Large intestine (tissue), 3 donors: ENCODE measurements around the gene AMMECR1. TPM values are rescaled to one million over a fixed set of nuclear protein-coding genes. Genes with fewer than 3 reads are reported as not detected.
A peak's percentile ranks its signal among the peaks of the same experiment; 100 is the strongest.
"Not testable (repeated sequence)": the region's sequence is repeated elsewhere in the genome, so short reads cannot be mapped to it uniquely, and the experiment has no call there.

ENCODE experiments used
- DNase-seq, 2 donors: peaks; one replicate each; pipeline versions ENCODE4 v3.0.0 to v3.0.0-alpha.2; 2013
- H3K27ac ChIP-seq: one replicate; pipeline ENCODE4 v1.5.1; 2013; ENCODE audit warnings: low read length
- H3K27me3 ChIP-seq: 2 replicates; pipeline ENCODE4 v1.6.1; 2013; ENCODE audit warnings: low read length; ENCODE audit not compliant: control insufficient read depth, insufficient read depth
- H3K36me3 ChIP-seq: 2 replicates; pipeline ENCODE4 v1.6.1; 2013; ENCODE audit warnings: low read length; ENCODE audit not compliant: control insufficient read depth, insufficient read depth
- H3K4me1 ChIP-seq: one replicate; pipeline ENCODE4 v1.6.1; 2013; ENCODE audit warnings: low read length; ENCODE audit not compliant: control insufficient read depth, insufficient read depth
- H3K4me3 ChIP-seq: one replicate; pipeline ENCODE4 v1.5.1; 2013; ENCODE audit warnings: low read length
- H3K9me3 ChIP-seq: one replicate; pipeline ENCODE4 v1.6.1; 2013; ENCODE audit warnings: mild to moderate bottlenecking, low read depth, low read length, moderate library complexity; ENCODE audit not compliant: control insufficient read depth
- WGBS: methylation state at CpG from one replicate; pipeline ENCODE4 v1.1.5; 2013; ENCODE audit warnings: low lambda C conversion rate; ENCODE audit not compliant: insufficient coverage; 5-methylcytosine and 5-hydroxymethylcytosine counted together
- polyA plus RNA-seq: library from polyadenylated mRNA; unstranded; fragments of 120-200 nt; gene quantifications from one replicate; pipeline ENCODE4 v1.2.1, GENCODE V29; 2013

AMMECR1 gene
- polyA plus RNA-seq, 1 donor = 9.9 TPM

DNA sequence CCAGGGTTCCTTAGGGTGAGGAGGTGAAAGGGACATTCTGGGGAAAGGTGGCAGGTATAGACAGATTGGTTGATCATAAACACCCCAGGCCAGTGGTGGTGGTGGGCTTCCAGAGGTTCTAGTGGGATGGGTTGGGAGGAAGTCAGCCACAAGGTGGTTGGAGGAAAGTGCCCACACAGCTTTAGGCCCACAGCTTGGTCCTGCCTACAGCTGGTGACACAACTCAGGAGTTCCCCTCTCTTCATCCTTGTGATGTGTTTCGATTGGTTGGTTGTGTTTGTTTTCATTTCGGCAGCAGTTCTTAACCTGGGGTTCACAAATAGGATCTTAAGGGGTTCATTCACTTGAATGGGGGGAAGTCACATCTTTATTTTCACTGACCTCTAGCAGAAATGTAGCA, 158.0 kb downstream of the AMMECR1 start:
- Histone ChIP-seq H3K4me1 (no peaks in the 10 kb centered on the region), H3K4me3 (no peak overlapping the region), H3K36me3 (peaks cover 4% of the 10 kb centered on the region), H3K27ac (no peak overlapping the region), H3K27me3 (no peaks in the 10 kb centered on the region), H3K9me3 (no peaks in the 10 kb centered on the region)
- DNase-seq = no peak
- no CpG with 5 or more reads among the region's 2 CpGs for WGBS

GRCh38 chrX:110159235-110159634, 158.7 kb downstream of the AMMECR1 start:
- no CpG with 5 or more reads among the region's 7 CpGs for WGBS
- H3K36me3 ChIP-seq = peaks cover 4% of the 10 kb centered on the region
- H3K27ac ChIP-seq = no peak overlapping the region
- H3K4me1 ChIP-seq = no peaks in the 10 kb centered on the region
- DNase-seq = no peak
- no peak overlapping the region for H3K4me3 ChIP-seq
- H3K27me3 ChIP-seq = no peaks in the 10 kb centered on the region
- H3K9me3 ChIP-seq = no peaks in the 10 kb centered on the region

DNA sequence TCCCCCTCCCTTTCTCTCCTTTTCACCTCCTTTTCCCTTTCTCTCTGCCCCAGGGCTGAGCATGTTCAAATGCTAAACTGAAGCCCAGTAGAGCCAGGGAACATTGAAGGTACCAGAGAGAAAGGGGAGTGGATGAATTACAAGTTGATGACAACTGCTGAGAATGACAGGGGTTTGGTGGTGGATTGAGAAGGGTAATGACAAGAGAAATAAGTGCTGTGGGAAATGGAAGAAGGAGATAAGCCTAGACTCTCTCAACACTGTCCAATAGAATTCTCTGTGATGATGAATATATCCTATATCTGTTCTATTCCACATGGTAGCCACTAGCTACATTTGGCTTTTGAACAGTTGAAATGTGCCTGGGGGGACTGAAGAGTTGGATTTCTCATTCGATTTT, 160.4 kb downstream of the AMMECR1 start:
- no peak for DNase-seq
- Histone ChIP-seq H3K4me3 (no peak overlapping the region), H3K27me3 (no peaks in the 10 kb centered on the region), H3K36me3 (peaks cover 4% of the 10 kb centered on the region), H3K4me1 (no peaks in the 10 kb centered on the region), H3K9me3 (no peaks in the 10 kb centered on the region), H3K27ac (no peak overlapping the region)
- no CpG with 5 or more reads among the region's 1 CpG for WGBS

DNA sequence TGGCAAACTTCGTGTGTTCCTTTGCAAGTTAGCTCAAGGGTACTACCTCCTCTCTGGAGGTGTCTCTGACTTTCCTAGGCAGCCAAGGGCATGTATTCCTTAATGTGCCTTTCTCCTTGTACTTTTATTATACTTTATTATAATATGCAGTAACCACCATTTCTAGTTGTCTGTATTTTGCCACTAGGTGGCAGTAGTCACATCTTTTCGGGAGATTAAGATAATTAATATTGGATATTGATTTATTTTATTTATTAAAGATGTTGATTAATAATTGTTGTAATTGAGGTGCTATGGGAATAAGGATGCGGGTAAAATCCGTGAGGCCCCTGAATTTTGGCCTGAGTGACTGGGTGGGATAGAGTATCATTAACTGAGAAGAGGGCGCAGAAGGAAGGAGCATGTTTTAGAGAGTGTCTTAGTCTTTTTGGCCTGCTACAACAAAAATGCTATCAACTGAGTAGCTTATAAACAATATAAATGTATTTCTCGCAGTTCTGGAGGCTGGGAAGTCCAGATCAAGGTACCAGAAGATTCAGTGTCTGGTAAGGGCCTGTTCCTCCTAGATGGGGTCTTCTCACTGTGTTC, 161.6 kb downstream of the AMMECR1 start:
- no peak for DNase-seq
- H3K4me1 ChIP-seq = no peaks in the 10 kb centered on the region

GRCh38 chrX:110155759-110156158, 162.1 kb downstream of the AMMECR1 start:
- H3K27me3 ChIP-seq = no peaks in the 10 kb centered on the region
- DNase-seq = no peak
- H3K4me1 ChIP-seq = no peaks in the 10 kb centered on the region
- H3K9me3 ChIP-seq = no peaks in the 10 kb centered on the region
- H3K4me3 ChIP-seq = no peak overlapping the region
- H3K36me3 ChIP-seq = peaks cover 4% of the 10 kb centered on the region
- H3K27ac ChIP-seq = no peak overlapping the region
- no CpG with 5 or more reads among the region's 1 CpG for WGBS

More for the DNA sequence above, 161.6 kb downstream of the AMMECR1 start:
- Histone ChIP-seq H3K27me3 (no peaks in the 10 kb centered on the region), H3K9me3 (no peaks in the 10 kb centered on the region), H3K36me3 (peaks cover 4% of the 10 kb centered on the region), H3K27ac (no peak overlapping the region), H3K4me3 (no peak overlapping the region)
- 100% methylated on average over 1 of the region's 6 CpGs for WGBS

GRCh38 chrX:110154328-110154727, 163.6 kb downstream of the AMMECR1 start:
- not testable (repeated sequence) for DNase-seq, H3K4me1 ChIP-seq, H3K27me3 ChIP-seq, H3K9me3 ChIP-seq, H3K27ac ChIP-seq, H3K4me3 ChIP-seq, H3K36me3 ChIP-seq
- no CpG with 5 or more reads among the region's 5 CpGs for WGBS

DNA sequence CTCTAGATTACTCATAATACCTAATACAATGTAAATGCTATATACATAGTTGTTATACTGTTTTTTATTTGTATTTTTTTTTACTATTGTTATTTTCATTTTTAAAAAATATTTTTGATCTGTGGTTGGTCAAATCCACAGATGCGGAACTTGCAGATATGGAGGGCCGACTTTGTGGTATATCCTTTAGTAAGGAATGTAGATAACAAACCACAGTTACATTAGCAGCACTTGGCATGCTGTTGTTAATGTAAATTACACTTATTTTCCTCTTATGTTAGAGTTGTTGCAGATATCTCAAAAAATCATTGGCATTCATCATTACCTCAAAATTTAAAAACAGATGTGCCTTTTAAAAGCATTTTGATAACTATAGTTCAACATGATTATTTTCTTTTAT, 164.0 kb downstream of the AMMECR1 start:
- Histone ChIP-seq H3K9me3 (no peaks in the 10 kb centered on the region), H3K36me3 (peaks cover 4% of the 10 kb centered on the region), H3K27me3 (no peaks in the 10 kb centered on the region), H3K27ac (no peak overlapping the region), H3K4me1 (no peaks in the 10 kb centered on the region), H3K4me3 (no peak overlapping the region)
- no peak for DNase-seq
- WGBS = no CpG with 5 or more reads among the region's 2 CpGs

GRCh38 chrX:110153244-110153643, 164.6 kb downstream of the AMMECR1 start:
- no CpG with 5 or more reads among the region's 2 CpGs for WGBS
- H3K4me1 ChIP-seq = no peaks in the 10 kb centered on the region
- no peak overlapping the region for H3K4me3 ChIP-seq
- H3K27me3 ChIP-seq = no peaks in the 10 kb centered on the region
- peaks cover 4% of the 10 kb centered on the region for H3K36me3 ChIP-seq
- no peak overlapping the region for H3K27ac ChIP-seq
- H3K9me3 ChIP-seq = no peaks in the 10 kb centered on the region
- no peak for DNase-seq

- H3K4me1 ChIP-seq = peaks cover 3% of the 10 kb centered on the region
- H3K27ac ChIP-seq = peak overlapping the region; percentile 42
- H3K36me3 ChIP-seq = peaks cover 5% of the 10 kb centered on the region
- peak; percentile 47 to 58 for DNase-seq
- H3K9me3 ChIP-seq = no peaks in the 10 kb centered on the region
- WGBS = 0% methylated on average over 1 of the region's 2 CpGs
- H3K4me3 ChIP-seq = no peak overlapping the region
- H3K27me3 ChIP-seq = no peaks in the 10 kb centered on the region
Measured at GRCh38 chrX:110146521-110146920, 171.4 kb downstream of the AMMECR1 start.

- Histone ChIP-seq H3K9me3 (no peaks in the 10 kb centered on the region), H3K4me1 (peaks cover 3% of the 10 kb centered on the region), H3K27ac (peak overlapping the region; percentile 30), H3K27me3 (no peaks in the 10 kb centered on the region), H3K36me3 (peaks cover 5% of the 10 kb centered on the region), H3K4me3 (no peak overlapping the region)
- WGBS = no CpG with 5 or more reads among the region's 4 CpGs
- peak in 1 of 2 donors; percentile 9 for DNase-seq
Measured at GRCh38 chrX:110145854-110146253, 172.0 kb downstream of the AMMECR1 start.

GRCh38 chrX:110145311-110145710, 172.6 kb downstream of the AMMECR1 start:
- DNase-seq = no peak
- H3K27me3 ChIP-seq = no peaks in the 10 kb centered on the region
- H3K4me1 ChIP-seq = peaks cover 3% of the 10 kb centered on the region
- no peak overlapping the region for H3K4me3 ChIP-seq
- H3K9me3 ChIP-seq = no peaks in the 10 kb centered on the region
- no peak overlapping the region for H3K27ac ChIP-seq
- peaks cover 5% of the 10 kb centered on the region for H3K36me3 ChIP-seq
